Fibroblast of the aortic adventitia (primary cell): ENCODE results near the gene SMPDL3A. TPM values are rescaled to one million over a fixed set of nuclear protein-coding genes. Genes with fewer than 3 reads are reported as not detected.

Experiments
- DNase-seq: peaks from one replicate; pipeline ENCODE4 v3.0.0-alpha.2; 2010; ENCODE audit warnings: low read depth
- H3K4me3 ChIP-seq: 2 replicates; pipeline ENCODE4 v1.5.1; 2011; ENCODE audit warnings: low read depth, mild to moderate bottlenecking, control low read depth, low read length, moderate library complexity
- CTCF ChIP-seq: IDR thresholded peaks from 2 replicates; pipeline ENCODE4 v1.5.1; 2011; ENCODE audit warnings: mild to moderate bottlenecking, low read length, control low read depth, inconsistent platforms; ENCODE audit not compliant: insufficient read depth
- total RNA-seq: library from RNA; depleted of rRNA; stranded (reverse); fragments of >200 nt; gene quantifications from 2 replicates; pipeline ENCODE4 v1.2.3, GENCODE V29; 2012; ENCODE audit warnings: low replicate concordance

SMPDL3A gene
- total RNA-seq, 1 donor = 19.6 TPM

GRCh38 chr6:122787721-122788120, 1.3 kb upstream of the SMPDL3A start:
- H3K4me3 ChIP-seq = no peak overlapping the region
- no peak for TF ChIP-seq CTCF
- DNase-seq = no peak

- H3K4me3 ChIP-seq = no peak overlapping the region
- DNase-seq = no peak
- no peak for TF ChIP-seq CTCF
These were observed 850 bp upstream of the SMPDL3A start for GRCh38 chr6:122788208-122788607.

DNA sequence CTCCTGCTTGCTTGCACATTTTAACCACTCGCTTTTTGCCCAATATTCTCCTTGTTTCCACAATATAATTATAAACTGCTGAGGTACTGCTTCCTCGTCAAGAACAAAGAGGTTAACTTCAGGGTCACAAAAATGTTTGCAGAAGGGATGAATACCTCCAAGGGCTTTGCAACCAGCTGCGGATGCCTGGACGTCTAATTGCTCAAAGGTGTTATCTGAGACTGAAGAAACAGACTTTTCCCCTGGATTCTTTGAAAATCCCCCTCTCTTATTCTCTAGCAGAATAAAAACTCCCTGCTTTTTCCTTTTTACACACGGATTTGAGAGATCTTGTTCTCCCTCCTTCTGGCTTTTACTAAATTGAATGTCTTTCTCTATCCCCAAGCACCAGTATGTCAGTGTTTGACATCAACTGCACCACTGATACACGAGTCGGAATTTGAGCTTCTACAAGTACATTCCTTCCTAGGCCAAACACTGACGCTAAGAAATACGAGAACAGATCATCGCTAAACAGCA, 336 bp upstream of the SMPDL3A start:
- peak overlapping the region; percentile 86 for H3K4me3 ChIP-seq
- TF ChIP-seq CTCF = no peak
- DNase-seq = peak; percentile 88

GRCh38 chr6:122790028-122790422, 967 bp downstream of the SMPDL3A start:
- DNase-seq = no peak
- H3K4me3 ChIP-seq = peak overlapping the region; percentile 86
- no peak for TF ChIP-seq CTCF

- DNase-seq = peak; percentile 17
- TF ChIP-seq CTCF = no peak
- peak overlapping the region; percentile 86 for H3K4me3 ChIP-seq
These were observed 1.6 kb downstream of the SMPDL3A start for GRCh38 chr6:122790423-122791309.

GRCh38 chr6:122791310-122791679, 2.2 kb downstream of the SMPDL3A start:
- DNase-seq = no peak
- H3K4me3 ChIP-seq = no peak overlapping the region
- TF ChIP-seq CTCF = no peak
